HEK293 (cell line): ENCODE results near the gene IFI27L1.

Experiments
- CTCF ChIA-PET: fragments of 350-600 bp; formaldehyde crosslinking; extraction: SDS; loops from one replicate; lab custom pipeline; 2021; ENCODE audit warnings: antibody characterized with exemption; lab: Yijun Ruan, JAX
- POLR2A ChIA-PET: fragments of 300-600 bp; formaldehyde crosslinking; extraction: SDS; loops from one replicate; lab custom pipeline; 2020; ENCODE audit warnings: antibody characterized with exemption, inconsistent platforms; lab: Yijun Ruan, JAX
- H3K27ac ChIP-seq: fragments of 200-500 bp; sonication (Bioruptor generic); 2 replicates; pipeline ENCODE4 v1.5.1; 2014; ENCODE audit warnings: low read depth, low read length, control low read depth, inconsistent platforms; ENCODE audit errors: extremely low read depth
- H3K36me3 ChIP-seq, 2 experiments: fragments of 200-500 bp in 1 of 2; sonication (Bioruptor generic) in 1 of 2; 1 replicate in 1 of 2; 2 replicates in 1 of 2; pipeline ENCODE4 v1.5.1; 2014 to 2017; ENCODE audit warnings: inconsistent platforms in 2 of 2, low read length in 2 of 2; ENCODE audit not compliant: control insufficient read depth in 2 of 2, insufficient read depth in 1 of 2
- H3K4me1 ChIP-seq: fragments of 200-500 bp; sonication (Bioruptor generic); 2 replicates; pipeline ENCODE4 v1.5.1; 2014; ENCODE audit warnings: mild to moderate bottlenecking, low read length, inconsistent platforms; ENCODE audit not compliant: control insufficient read depth, insufficient read depth
- H3K4me3 ChIP-seq: 2 replicates; pipeline ENCODE4 v1.5.1; 2011; ENCODE audit warnings: low read depth, mild to moderate bottlenecking, control low read depth, low read length, moderate library complexity
- H3K9me3 ChIP-seq: fragments of 200-500 bp; sonication (Bioruptor generic); 2 replicates; pipeline ENCODE4 v1.5.1; 2014; ENCODE audit warnings: low read depth, low read length, inconsistent platforms; ENCODE audit not compliant: control insufficient read depth, insufficient read depth
- KLF17 ChIP-seq: fragments of 450-650 bp; formaldehyde crosslinking; IDR thresholded peaks from 2 replicates; pipeline ENCODE4 v1.5.1; 2016; ENCODE audit warnings: missing biosample characterization, missing genetic modification characterization
- PRDM10 ChIP-seq: fragments of 450-650 bp; formaldehyde crosslinking; IDR thresholded peaks from 2 replicates; pipeline ENCODE4 v1.5.1; 2016; ENCODE audit warnings: missing biosample characterization, missing genetic modification characterization
- PRDM6 ChIP-seq: fragments of 450-650 bp; formaldehyde crosslinking; IDR thresholded peaks from 2 replicates; pipeline ENCODE4 v1.5.1; 2017; ENCODE audit warnings: missing biosample characterization, missing genetic modification characterization
- ZBTB10 ChIP-seq: fragments of 450-650 bp; formaldehyde crosslinking; IDR thresholded peaks from 2 replicates; pipeline ENCODE4 v1.5.1; 2016; ENCODE audit warnings: missing biosample characterization, missing genetic modification characterization
- ZBTB49 ChIP-seq: fragments of 450-650 bp; formaldehyde crosslinking; IDR thresholded peaks from 2 replicates; pipeline ENCODE4 v1.5.1; 2016; ENCODE audit warnings: missing biosample characterization, missing genetic modification characterization, low read depth
- ZBTB8A ChIP-seq: fragments of 450-650 bp; formaldehyde crosslinking; IDR thresholded peaks from 2 replicates; pipeline ENCODE4 v1.5.1; 2016; ENCODE audit warnings: missing biosample characterization, missing genetic modification characterization
- ZFP69B ChIP-seq: fragments of 450-650 bp; formaldehyde crosslinking; IDR thresholded peaks from 2 replicates; pipeline ENCODE4 v1.5.1; 2016; ENCODE audit warnings: missing biosample characterization, missing genetic modification characterization
- ZNF140 ChIP-seq: fragments of 450-650 bp; formaldehyde crosslinking; IDR thresholded peaks from 2 replicates; pipeline ENCODE4 v1.5.1; 2016; ENCODE audit warnings: missing biosample characterization, missing genetic modification characterization
- ZNF175 ChIP-seq: fragments of 450-650 bp; formaldehyde crosslinking; IDR thresholded peaks from 2 replicates; pipeline ENCODE4 v1.5.1; 2016; ENCODE audit warnings: missing biosample characterization, missing genetic modification characterization
- ZNF184 ChIP-seq: fragments of 450-650 bp; IDR thresholded peaks from 2 replicates; pipeline ENCODE4 v1.5.1; 2018; ENCODE audit warnings: missing biosample characterization, mild to moderate bottlenecking, missing genetic modification characterization
- ZNF280C ChIP-seq: fragments of 450-650 bp; formaldehyde crosslinking; IDR thresholded peaks from 2 replicates; pipeline ENCODE4 v1.5.1; 2016; ENCODE audit warnings: missing biosample characterization, missing genetic modification characterization
- ZNF600 ChIP-seq: fragments of 450-650 bp; formaldehyde crosslinking; IDR thresholded peaks from 2 replicates; pipeline ENCODE4 v1.5.1; 2016; ENCODE audit warnings: missing biosample characterization, missing genetic modification characterization
- ZNF629 ChIP-seq: fragments of 450-650 bp; formaldehyde crosslinking; IDR thresholded peaks from 2 replicates; pipeline ENCODE4 v1.5.1; 2017; ENCODE audit warnings: missing biosample characterization, missing genetic modification characterization
- ZNF654 ChIP-seq: fragments of 450-650 bp; formaldehyde crosslinking; IDR thresholded peaks from 2 replicates; pipeline ENCODE4 v1.5.1; 2016; ENCODE audit warnings: low read depth, missing biosample characterization, missing genetic modification characterization
- ZNF843 ChIP-seq: fragments of 450-650 bp; formaldehyde crosslinking; IDR thresholded peaks from 2 replicates; pipeline ENCODE4 v1.5.1; 2016; ENCODE audit warnings: missing biosample characterization, missing genetic modification characterization
- ZSCAN5A ChIP-seq: fragments of 450-650 bp; formaldehyde crosslinking; IDR thresholded peaks from 2 replicates; pipeline ENCODE4 v1.5.1; 2016; ENCODE audit warnings: missing biosample characterization, missing genetic modification characterization

IFI27L1 gene

GRCh38 chr14:94038510-94038909 is 42.6 kb upstream of the IFI27L1 start:
- H3K27ac ChIP-seq = no peak overlapping the region
- H3K4me3 ChIP-seq = no peak overlapping the region
- ChIA-PET CTCF (interaction anchor here (0.6 to 3.6 kb wide), 4 partner anchors 10 to 170 kb away, joined by 6 to 18 read pairs (median 9); no protein-coding TSS in a partner anchor), POLR2A (no interaction called here)
- no peak for TF ChIP-seq ZNF629
- TF ChIP-seq PRDM6 (tag by site-specific recombination) = no peak
- no peak for TF ChIP-seq ZBTB49 (tag by site-specific recombination)
- no peak for TF ChIP-seq ZBTB8A (tag by site-specific recombination)
- TF ChIP-seq ZNF184 (tag by site-specific recombination) = no peak
- no peak for TF ChIP-seq ZBTB10 (tag by site-specific recombination)
- TF ChIP-seq KLF17 (tag by site-specific recombination) = no peak
- TF ChIP-seq ZNF600 (tag by site-specific recombination) = no peak
- no peak for TF ChIP-seq ZNF140
- TF ChIP-seq ZNF175 (tag by site-specific recombination) = no peak
- TF ChIP-seq ZNF280C (tag by site-specific recombination) = no peak
- no peak for TF ChIP-seq PRDM10 (tag by site-specific recombination)
- TF ChIP-seq ZNF654 (tag by site-specific recombination) = no peak
- no peak for TF ChIP-seq ZNF843 (tag by site-specific recombination)
- no peak for TF ChIP-seq ZFP69B
- TF ChIP-seq ZSCAN5A (tag by site-specific recombination) = no peak
- H3K36me3 ChIP-seq = peaks cover 0 to 21% of the 10 kb centered on the region in 2 experiments; a peak in 1 of 3 replicates
- H3K4me1 ChIP-seq = no peaks in the 10 kb centered on the region
- H3K9me3 ChIP-seq = no peaks in the 10 kb centered on the region
